Hindlimb muscle (tissue), 1 donor: Measurements from ENCODE around the gene SPECC1L. TPM values are rescaled to one million over a fixed set of nuclear protein-coding genes. Genes with fewer than 3 reads are reported as not detected.
A peak's percentile ranks its signal among the peaks of the same experiment; 100 is the strongest.
"Not testable (repeated sequence)": the region's sequence is repeated elsewhere in the genome, so short reads cannot be mapped to it uniquely, and the experiment has no call there.

Experiments
- DNase-seq: peaks from one replicate; pipeline ENCODE4 v3.0.0-alpha.2; 2013
- polyA plus RNA-seq: library from polyadenylated mRNA; unstranded; fragments of 120-200 nt; gene quantifications from one replicate; pipeline ENCODE4 v1.2.1, GENCODE V29; 2013; ENCODE audit not compliant: insufficient read length

SPECC1L gene, protein sequence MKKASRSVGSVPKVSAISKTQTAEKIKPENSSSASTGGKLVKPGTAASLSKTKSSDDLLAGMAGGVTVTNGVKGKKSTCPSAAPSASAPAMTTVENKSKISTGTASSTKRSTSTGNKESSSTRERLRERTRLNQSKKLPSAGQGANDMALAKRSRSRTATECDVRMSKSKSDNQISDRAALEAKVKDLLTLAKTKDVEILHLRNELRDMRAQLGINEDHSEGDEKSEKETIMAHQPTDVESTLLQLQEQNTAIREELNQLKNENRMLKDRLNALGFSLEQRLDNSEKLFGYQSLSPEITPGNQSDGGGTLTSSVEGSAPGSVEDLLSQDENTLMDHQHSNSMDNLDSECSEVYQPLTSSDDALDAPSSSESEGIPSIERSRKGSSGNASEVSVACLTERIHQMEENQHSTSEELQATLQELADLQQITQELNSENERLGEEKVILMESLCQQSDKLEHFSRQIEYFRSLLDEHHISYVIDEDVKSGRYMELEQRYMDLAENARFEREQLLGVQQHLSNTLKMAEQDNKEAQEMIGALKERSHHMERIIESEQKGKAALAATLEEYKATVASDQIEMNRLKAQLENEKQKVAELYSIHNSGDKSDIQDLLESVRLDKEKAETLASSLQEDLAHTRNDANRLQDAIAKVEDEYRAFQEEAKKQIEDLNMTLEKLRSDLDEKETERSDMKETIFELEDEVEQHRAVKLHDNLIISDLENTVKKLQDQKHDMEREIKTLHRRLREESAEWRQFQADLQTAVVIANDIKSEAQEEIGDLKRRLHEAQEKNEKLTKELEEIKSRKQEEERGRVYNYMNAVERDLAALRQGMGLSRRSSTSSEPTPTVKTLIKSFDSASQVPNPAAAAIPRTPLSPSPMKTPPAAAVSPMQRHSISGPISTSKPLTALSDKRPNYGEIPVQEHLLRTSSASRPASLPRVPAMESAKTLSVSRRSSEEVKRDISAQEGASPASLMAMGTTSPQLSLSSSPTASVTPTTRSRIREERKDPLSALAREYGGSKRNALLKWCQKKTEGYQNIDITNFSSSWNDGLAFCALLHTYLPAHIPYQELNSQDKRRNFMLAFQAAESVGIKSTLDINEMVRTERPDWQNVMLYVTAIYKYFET
- polyA plus RNA-seq, result 24.1 TPM

DNA sequence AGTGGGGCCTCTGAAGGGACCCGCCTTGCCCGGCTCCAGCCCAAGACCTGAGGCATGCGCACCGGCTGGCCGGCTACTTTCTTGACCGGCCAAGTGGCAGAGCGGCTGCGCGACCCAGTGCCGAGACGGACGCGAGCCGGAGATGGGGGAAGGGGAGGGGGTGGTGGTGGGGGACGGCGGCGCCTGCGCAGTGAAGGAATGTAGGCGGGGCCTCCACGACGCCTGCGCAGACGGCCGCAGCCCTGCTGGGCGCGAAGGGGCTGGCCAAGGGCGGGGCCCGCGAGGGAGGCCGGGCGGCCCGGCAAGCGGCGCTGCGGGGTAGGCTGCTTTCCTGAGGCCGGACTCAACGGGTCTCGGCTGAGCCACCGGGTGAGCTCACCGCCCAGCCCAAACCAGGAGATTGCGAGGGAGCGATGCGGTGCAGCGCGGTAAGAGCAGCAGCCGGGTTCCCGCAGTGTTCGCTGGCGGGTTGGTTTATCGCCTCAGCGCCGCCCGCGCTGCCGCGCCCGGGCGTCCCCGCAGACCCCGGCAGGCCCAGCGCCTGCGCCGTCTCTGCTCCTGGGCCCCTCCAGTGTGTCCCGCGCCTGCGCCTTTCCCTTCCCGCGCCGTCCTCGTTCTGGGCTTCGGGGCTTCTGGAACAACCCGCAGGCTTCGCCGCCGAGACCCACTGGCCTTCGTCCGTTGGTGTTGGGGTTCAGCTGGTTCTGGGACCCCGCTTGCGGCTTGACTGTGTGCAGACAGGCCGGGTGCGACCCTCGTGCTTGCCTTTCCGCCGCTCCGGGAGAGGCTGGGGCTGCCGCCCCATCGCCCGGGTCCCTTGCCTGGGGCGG lies at the start of gene SPECC1L:
Gene SPECC1L, plus strand, starts transcription at position 276 of the 830 bp plus-strand sequence. CDS start 31,401 bp downstream, outside the sequence.
- peak; percentile 95 for DNase-seq

DNA sequence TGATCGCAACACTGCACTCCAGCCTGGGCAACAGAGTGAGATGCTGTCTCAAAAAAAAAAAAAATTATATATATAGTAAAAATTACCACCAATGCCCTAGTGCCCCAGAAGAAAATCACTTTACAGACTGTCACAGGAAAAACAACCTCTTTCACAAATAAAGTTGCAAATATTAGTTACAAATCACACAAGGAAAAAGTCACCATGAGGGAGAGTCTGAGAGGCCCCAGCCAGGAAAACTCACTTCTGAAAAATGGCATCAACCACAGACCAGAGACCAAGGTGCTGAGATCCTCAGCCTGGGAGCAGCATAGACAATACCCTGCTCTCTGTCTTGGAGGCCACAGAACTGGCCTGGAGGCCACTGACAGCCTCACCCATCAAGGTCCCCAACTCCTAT lies 46.2 kb upstream of the SPECC1L start:
- DNase-seq, result no peak

DNA sequence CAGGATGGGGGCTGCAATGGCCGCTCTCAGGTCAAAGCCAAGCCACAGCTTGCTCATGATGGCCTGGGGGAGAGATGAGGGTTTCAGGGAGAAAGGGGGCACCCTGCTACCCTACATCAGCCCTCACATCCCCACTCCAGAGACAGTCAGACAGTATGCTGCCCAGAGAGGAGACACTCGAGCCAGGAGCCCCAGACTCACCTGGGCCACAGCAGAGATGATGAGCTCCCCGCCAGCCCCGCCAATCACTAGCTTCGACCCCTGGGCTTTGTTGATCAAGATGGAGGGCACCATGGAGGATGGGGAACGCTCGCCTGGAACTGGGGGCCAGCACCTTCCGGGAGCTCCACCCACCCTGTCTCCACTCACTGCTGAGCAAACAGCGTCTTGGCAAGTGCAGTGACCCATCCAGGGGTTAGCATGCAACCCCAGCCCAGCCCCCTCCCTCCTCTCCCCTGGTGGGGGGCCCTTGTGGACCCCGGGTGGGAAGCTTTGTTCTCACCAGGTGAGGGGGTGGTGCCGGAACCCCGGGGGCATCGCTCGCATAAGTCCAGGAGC lies 45.5 kb upstream of the SPECC1L start:
- no peak for DNase-seq

GRCh38 chr22:24225951-24226350 lies 44.7 kb upstream of the SPECC1L start:
- no peak for DNase-seq

GRCh38 chr22:24230911-24231656 lies 39.5 kb upstream of the SPECC1L start:
- DNase-seq, result no peak

- DNase-seq, result no peak
Observed at GRCh38 chr22:24231706-24232105, 38.9 kb upstream of the SPECC1L start.

GRCh38 chr22:24232124-24232523 lies 38.5 kb upstream of the SPECC1L start:
- DNase-seq, result no peak

DNA sequence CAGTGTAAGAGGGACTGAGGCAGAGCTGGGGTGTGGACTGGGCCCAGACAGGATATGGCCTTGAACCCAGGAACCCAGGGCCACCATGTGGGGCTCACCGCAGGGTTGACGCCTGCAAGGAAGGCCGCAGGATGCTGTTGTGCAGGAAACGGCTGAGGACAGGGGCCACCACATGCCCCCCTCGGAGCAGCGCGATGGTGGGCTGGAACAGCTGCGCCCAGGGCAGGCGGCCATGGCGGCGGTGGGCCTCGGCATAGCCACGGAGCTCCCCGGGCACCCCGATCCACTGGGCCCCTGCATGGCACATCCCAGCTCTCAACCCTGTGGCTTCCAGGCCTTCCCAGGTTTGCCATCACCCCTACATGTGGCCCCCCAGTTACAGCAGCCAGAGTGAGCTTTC lies 37.9 kb upstream of the SPECC1L start:
- DNase-seq, result no peak

GRCh38 chr22:24233235-24233634 lies 37.4 kb upstream of the SPECC1L start:
- no peak for DNase-seq

- no peak for DNase-seq
Observed at GRCh38 chr22:24233816-24234215, 36.8 kb upstream of the SPECC1L start.

- no peak for DNase-seq
Observed at GRCh38 chr22:24235315-24235714, 35.3 kb upstream of the SPECC1L start.

GRCh38 chr22:24236656-24237055 lies 34.0 kb upstream of the SPECC1L start:
- no peak for DNase-seq

- DNase-seq, result not testable (repeated sequence)
Observed at GRCh38 chr22:24238101-24238694, 32.4 kb upstream of the SPECC1L start.

GRCh38 chr22:24240381-24240780 lies 30.2 kb upstream of the SPECC1L start:
- DNase-seq, result no peak

DNA sequence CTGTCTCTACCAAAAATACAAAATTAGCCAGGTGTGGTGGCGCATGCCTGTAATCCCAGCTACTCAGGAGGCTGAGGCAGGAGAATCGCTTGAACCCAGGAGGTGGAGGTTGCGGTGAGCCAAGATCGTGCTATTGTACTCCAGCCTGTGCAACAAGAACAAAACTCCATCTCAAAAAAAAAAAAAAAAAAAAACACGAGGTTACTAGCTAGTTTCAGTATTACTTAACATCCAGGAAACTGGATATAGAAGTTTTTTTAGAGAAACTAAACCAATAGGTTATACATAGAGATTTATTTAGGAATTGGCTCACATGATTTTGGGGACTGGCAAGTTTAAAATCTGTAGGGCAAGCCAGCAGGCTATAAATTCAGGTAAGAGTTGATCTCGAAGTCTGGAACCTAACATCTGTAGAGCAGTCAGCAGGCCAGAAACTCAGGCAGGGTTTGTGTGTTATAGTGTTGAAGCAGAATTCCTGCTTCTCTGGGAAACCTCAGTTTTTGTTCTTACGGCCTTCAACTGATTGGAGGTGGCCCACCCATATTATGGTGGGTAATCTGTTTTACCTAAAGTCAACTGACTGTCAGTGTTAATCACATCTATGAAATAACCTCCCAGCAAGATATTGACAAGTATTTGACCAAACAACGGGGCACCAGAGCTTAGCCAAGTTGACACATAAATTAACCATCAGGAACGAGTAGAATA lies 29.5 kb upstream of the SPECC1L start:
- not testable (repeated sequence) for DNase-seq

- DNase-seq, result peak; percentile 19
Observed at GRCh38 chr22:24243417-24243816, 27.2 kb upstream of the SPECC1L start.

DNA sequence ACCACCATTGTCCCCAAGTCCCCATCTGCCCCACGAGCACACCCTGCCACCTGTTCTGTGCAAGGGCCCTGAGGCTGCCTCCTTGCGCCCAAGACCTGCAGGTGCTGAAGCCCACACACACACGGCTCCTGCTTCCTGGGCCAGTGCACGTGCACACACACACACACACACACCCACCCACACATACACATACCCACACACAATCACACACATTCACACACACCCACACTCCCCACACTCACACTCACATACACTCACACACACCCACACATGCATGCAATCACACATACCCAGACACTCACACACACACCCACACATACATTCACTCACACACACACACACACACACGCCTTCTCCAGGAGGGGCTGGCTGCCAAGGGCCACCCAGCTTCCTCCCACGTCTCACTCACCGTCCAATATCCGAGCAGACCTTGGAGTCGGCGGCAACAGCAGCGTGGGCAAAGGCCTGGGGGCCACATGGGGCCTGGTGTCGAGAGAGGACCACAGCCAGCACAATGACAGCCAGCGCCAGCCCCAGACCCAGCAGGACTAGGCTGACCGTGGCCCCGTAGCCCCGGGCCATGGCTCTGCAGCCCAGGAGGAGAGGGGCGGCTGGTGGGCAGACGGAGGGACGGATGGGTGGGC lies 26.4 kb upstream of the SPECC1L start:
- peak; percentile 19 for DNase-seq

DNA sequence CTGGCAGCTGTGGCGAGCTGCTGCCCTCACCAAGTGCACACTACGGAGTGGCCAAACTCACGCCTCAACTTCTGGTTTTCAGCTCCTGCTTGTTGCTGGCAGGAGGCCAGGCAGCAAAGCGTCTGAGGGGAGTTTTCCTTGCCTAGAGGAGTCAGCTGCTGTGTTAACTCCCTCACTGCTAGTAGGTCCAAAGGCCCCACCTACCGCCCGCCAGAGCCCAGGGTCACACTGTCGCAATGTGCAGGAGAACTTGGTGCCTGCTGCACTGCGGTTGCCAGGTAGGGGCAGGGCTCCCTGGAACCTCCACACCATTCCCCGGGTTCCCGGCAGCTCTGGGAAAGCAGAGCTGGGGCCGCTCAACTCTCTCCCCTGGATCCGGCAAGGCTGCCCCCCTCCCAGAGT lies 25.6 kb upstream of the SPECC1L start, which contains the start of gene GGT5:
Gene GGT5, minus strand, starts transcription at position 53 of the 402 bp plus-strand sequence. CDS start 357 bp downstream, outside the sequence.
- not testable (repeated sequence) for DNase-seq
